ENCODE results near the gene MAPK11.
"Not testable (repeated sequence)": the region's sequence is repeated elsewhere in the genome, so short reads cannot be mapped to it uniquely, and the experiment has no call there.

Gene MAPK11

GRCh38 chr22:50275181-50276055 lies 5.2 kb upstream of the MAPK11 start:
- TF ChIP-seq, protein P1, sequence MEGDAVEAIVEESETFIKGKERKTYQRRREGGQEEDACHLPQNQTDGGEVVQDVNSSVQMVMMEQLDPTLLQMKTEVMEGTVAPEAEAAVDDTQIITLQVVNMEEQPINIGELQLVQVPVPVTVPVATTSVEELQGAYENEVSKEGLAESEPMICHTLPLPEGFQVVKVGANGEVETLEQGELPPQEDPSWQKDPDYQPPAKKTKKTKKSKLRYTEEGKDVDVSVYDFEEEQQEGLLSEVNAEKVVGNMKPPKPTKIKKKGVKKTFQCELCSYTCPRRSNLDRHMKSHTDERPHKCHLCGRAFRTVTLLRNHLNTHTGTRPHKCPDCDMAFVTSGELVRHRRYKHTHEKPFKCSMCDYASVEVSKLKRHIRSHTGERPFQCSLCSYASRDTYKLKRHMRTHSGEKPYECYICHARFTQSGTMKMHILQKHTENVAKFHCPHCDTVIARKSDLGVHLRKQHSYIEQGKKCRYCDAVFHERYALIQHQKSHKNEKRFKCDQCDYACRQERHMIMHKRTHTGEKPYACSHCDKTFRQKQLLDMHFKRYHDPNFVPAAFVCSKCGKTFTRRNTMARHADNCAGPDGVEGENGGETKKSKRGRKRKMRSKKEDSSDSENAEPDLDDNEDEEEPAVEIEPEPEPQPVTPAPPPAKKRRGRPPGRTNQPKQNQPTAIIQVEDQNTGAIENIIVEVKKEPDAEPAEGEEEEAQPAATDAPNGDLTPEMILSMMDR (conservative IDR thresholded peaks at IDR 0.05; ENCODE audit: low read length): no peak
- H3K4me3 ChIP-seq (ENCODE audit: low read length): no peak overlapping the region
- no peak for DNase-seq (ENCODE audit: low read depth)

DNA sequence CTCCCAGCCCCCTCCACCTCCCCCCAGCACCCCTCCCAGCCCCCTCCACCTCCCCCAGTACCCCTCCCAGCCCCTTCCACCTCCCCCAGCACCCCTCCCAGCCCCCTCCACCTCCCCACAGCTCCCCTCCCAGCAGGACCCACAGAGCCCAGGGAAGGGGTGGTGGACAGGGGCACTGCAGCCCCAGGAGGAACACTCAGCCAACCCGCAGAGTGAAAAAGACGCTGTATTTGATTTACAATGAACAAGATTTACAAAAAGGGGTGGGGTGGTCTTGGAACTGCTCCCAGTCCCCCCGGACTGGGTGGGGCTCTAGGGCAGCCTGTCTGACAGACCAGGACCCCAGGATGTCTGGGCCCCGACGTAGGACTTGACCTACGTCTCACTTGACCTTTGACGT lies 4.6 kb upstream of the MAPK11 start:
- DNase-seq (ENCODE audit: low read depth): no peak
- TF ChIP-seq, protein P1 (conservative IDR thresholded peaks at IDR 0.05; ENCODE audit: low read length): no peak

DNA sequence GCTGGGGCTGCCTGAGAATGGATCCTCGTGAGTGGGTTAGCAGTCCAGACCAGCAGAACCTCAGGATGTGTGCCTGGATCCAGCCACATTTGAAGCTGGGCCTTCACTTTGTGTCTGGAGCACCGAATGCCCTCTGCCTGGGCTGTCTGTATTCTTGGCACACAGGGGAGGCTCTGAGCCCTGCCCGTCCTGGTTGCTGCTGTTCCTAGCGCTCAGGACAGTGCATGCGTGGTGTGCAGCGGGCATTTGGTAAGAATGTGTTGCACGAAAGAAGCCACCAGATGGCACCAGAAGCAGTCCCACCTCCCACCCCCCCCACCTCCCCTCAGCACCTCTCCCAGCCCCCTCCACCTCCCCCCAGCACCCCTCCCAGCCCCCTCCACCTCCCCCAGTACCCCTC lies 4.1 kb upstream of the MAPK11 start:
- peak; percentile 63 for DNase-seq (ENCODE audit: low read depth)
- H3K4me3 ChIP-seq (ENCODE audit: low read length): no peak overlapping the region
- TF ChIP-seq, protein P1 (conservative IDR thresholded peaks at IDR 0.05; ENCODE audit: low read length): peak; percentile 46

More for the DNA sequence above, 4.6 kb upstream of the MAPK11 start:
- H3K4me3 ChIP-seq (ENCODE audit: low read length): no peak overlapping the region

GRCh38 chr22:50273781-50274180 lies 3.6 kb upstream of the MAPK11 start:
- H3K4me3 ChIP-seq (ENCODE audit: low read length); DNase-seq (ENCODE audit: low read depth): not testable (repeated sequence)

DNA sequence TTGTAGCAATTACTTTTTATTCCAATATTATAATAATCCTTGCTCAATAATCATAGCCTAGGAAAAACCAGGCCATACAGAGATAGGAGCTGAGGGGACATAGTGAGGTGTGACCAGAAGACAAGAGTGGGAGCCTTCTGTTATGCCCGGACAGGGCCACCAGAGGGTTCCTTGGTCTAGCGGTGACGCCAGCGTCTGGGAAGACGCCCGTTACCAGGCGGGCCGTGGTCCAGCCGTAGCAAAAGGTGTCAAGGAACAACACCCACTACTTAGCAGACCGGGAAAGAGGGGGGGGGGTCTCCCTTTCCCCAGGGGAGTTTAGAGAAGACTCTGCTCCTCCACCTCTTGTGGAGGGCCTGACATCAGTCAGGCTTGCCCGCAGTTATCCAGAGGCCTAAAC lies 3.2 kb upstream of the MAPK11 start:
- TF ChIP-seq, protein P1 (conservative IDR thresholded peaks at IDR 0.05; ENCODE audit: low read length): peak; percentile 15; the same call in 1 of the 2 replicates
- not testable (repeated sequence) for DNase-seq (ENCODE audit: low read depth); H3K4me3 ChIP-seq (ENCODE audit: low read length)

DNA sequence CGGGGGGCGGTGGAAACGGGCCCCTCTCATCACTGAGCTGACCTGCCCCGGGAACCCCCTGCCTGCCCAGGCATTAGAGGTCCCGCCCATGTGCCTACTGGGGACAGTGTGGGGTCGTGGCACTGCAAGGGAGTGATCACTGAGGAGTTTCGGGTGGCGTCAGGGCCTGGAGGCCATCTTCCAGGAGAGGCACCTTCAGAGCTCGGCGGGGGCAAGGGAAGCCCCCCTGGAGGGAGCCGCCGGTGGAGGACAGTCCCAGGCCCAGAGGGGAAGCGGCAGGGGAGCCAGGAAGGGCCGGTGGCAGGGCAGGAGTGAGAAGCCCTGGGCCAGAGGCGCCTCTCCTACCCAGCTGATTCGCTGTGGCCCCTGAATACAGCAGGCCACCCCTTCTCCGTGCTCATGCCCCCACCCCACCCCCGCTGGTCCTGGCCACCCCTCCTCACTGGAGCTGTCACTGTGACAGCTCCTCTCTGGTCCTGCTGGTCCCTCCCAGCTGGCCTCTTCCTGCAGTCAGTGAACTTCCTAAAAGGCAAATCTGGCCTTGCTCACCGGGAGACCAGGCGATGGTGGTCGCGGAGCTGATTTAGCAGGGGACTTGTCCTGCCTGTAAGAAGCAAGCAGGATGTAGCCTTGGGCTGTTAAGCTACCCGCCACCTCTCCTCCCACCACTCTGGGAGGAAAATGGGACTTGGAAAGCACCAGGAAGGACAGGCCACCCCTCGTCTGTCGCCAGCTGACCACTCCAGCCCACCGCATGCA lies 2.0 kb upstream of the MAPK11 start:
- TF ChIP-seq, protein P1 (conservative IDR thresholded peaks at IDR 0.05; ENCODE audit: low read length): no peak
- H3K4me3 ChIP-seq (ENCODE audit: low read length): no peak overlapping the region
- DNase-seq (ENCODE audit: low read depth): peak; percentile 29

DNA sequence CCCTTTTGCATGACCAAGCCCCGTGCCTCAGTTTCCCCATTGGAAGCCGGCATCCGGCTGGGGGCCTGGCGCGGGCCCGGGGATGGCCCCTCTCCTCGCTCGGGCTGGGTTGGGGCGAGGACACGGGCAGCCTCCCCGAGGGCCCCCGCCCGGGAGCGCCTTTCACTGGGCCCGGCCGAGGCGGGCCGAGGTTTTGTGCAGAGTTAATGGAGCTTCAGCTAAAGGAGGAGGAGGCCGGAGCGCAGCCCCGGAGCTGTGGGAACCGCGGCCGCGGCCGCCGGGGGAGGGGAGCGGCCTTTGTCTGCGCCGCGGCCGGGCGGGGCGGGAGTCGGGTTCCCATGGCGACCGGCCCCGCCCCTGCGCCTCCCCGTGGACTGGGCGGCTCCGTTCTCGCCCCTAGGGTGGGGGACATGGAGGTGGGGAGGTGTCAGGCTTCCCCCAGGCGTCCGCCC lies 1.4 kb upstream of the MAPK11 start:
- DNase-seq (ENCODE audit: low read depth): peak; percentile 54
- TF ChIP-seq, protein P1 (conservative IDR thresholded peaks at IDR 0.05; ENCODE audit: low read length): no peak; the same call in 1 of the 2 replicates
- H3K4me3 ChIP-seq (ENCODE audit: low read length): peak overlapping the region; percentile 62

Measured in AG10803 (cell line).